HL-60 (cell line): ENCODE measurements around the gene TNFSF11.

ENCODE experiments used
- DNase-seq, 2 experiments: peaks; one replicate each; pipeline ENCODE4 v3.0.0-alpha.2; 2010 to 2020; ENCODE audit warnings: low read depth in 1 of 2, low spot score in 1 of 2
- H3K27ac ChIP-seq: fragments of 250-450 bp; sonication (Bioruptor Pico); replicated peaks from 2 replicates; pipeline ENCODE4 v1.5.1; 2020; ENCODE audit warnings: mild to moderate bottlenecking, moderate library complexity
- H3K27me3 ChIP-seq: fragments of 250-450 bp; sonication (Bioruptor Pico); 2 replicates; pipeline ENCODE4 v1.5.1; 2021; ENCODE audit warnings: mild to moderate bottlenecking, moderate library complexity; ENCODE audit not compliant: insufficient read depth, poor library complexity, severe bottlenecking
- H3K4me3 ChIP-seq: replicated peaks from 2 replicates; pipeline ENCODE4 v1.5.1; 2011; ENCODE audit warnings: mild to moderate bottlenecking, control low read depth, low read length; ENCODE audit not compliant: insufficient read depth
- GABPA ChIP-seq: IDR thresholded peaks from 2 replicates; pipeline ENCODE4 v1.6.1; 2012; ENCODE audit warnings: low read depth
- POLR2AphosphoS5 ChIP-seq: IDR thresholded peaks from 2 replicates; pipeline ENCODE4 v1.6.1; 2012; ENCODE audit warnings: low read depth
- SPI1 ChIP-seq: IDR thresholded peaks from 2 replicates; pipeline ENCODE4 v1.6.1; 2012; ENCODE audit warnings: low read depth, mild to moderate bottlenecking, borderline replicate concordance
- TF ChIP-seq, protein P1 (sequence below): IDR thresholded peaks from one replicate; pipeline ENCODE4 v1.5.1; 2011; ENCODE audit warnings: low read length, control low read depth, inconsistent platforms; ENCODE audit not compliant: insufficient read depth
- TF ChIP-seq, protein P2 (sequence below): IDR thresholded peaks from 2 replicates; pipeline ENCODE4 v1.6.1; 2012; ENCODE audit warnings: low read depth; ENCODE audit not compliant: insufficient replicate concordance

Gene TNFSF11

DNA sequence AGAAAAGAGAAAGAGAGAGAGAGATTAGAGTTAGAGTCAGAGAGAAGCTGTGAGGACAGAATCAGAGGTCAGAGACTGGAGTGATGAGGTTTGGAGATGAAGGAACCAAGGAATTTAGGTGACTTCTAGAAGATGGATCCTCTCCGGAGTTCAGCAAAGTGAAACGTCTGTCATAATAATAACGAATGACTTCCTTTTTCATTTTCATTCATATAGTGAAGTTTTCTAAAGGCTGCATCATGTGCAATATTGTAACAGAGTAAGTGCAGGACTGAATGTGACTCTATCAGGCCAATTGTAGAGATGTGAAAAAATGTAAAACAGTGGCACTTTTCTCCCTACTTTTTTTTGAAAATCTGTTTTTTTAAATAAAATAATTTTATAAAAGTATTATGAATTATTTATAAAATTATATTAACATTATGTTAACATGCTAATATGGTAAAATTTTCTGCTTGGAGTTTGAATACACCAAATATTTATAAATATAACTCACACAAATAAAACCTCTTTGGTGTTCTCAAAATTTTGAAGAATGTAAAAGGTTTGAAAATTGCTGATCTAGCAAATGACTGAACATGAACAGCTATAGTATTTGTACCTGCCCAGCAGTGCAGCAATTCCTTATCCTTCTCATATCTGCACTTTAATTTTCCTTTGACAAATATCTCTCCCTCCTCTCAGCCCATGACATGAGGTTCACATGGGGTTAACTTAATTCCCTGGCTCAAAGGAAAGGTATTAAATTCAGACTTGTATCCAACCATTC lies 4.2 kb upstream of the TNFSF11 start:
- Histone ChIP-seq H3K4me3 (no peak overlapping the region), H3K27me3 (peaks cover 10% of the 10 kb centered on the region), H3K27ac (no peak overlapping the region)
- TF ChIP-seq SPI1 (no peak), GABPA (no peak), POLR2AphosphoS5 (no peak)
- TF ChIP-seq, protein P1, sequence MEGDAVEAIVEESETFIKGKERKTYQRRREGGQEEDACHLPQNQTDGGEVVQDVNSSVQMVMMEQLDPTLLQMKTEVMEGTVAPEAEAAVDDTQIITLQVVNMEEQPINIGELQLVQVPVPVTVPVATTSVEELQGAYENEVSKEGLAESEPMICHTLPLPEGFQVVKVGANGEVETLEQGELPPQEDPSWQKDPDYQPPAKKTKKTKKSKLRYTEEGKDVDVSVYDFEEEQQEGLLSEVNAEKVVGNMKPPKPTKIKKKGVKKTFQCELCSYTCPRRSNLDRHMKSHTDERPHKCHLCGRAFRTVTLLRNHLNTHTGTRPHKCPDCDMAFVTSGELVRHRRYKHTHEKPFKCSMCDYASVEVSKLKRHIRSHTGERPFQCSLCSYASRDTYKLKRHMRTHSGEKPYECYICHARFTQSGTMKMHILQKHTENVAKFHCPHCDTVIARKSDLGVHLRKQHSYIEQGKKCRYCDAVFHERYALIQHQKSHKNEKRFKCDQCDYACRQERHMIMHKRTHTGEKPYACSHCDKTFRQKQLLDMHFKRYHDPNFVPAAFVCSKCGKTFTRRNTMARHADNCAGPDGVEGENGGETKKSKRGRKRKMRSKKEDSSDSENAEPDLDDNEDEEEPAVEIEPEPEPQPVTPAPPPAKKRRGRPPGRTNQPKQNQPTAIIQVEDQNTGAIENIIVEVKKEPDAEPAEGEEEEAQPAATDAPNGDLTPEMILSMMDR, result no peak
- TF ChIP-seq, protein P2, sequence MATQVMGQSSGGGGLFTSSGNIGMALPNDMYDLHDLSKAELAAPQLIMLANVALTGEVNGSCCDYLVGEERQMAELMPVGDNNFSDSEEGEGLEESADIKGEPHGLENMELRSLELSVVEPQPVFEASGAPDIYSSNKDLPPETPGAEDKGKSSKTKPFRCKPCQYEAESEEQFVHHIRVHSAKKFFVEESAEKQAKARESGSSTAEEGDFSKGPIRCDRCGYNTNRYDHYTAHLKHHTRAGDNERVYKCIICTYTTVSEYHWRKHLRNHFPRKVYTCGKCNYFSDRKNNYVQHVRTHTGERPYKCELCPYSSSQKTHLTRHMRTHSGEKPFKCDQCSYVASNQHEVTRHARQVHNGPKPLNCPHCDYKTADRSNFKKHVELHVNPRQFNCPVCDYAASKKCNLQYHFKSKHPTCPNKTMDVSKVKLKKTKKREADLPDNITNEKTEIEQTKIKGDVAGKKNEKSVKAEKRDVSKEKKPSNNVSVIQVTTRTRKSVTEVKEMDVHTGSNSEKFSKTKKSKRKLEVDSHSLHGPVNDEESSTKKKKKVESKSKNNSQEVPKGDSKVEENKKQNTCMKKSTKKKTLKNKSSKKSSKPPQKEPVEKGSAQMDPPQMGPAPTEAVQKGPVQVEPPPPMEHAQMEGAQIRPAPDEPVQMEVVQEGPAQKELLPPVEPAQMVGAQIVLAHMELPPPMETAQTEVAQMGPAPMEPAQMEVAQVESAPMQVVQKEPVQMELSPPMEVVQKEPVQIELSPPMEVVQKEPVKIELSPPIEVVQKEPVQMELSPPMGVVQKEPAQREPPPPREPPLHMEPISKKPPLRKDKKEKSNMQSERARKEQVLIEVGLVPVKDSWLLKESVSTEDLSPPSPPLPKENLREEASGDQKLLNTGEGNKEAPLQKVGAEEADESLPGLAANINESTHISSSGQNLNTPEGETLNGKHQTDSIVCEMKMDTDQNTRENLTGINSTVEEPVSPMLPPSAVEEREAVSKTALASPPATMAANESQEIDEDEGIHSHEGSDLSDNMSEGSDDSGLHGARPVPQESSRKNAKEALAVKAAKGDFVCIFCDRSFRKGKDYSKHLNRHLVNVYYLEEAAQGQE, result no peak
- no peak for DNase-seq

DNA sequence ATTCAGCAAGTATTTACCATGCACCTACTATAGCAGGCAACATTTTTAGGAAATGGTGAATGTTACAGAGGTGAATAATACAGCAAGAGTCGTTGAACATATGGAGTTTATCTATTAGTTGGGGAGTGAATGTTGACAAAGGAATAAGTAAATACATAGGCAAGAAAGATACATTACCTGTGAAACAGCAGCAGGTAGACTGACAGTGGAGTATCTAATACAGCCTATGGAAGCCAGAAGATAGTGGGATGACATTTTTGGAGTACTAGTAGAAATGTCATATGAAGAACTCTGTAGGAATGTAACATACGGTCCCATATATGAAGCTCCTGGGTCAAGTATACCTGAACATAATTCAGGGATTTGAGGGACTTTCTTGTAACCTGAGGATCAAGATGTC lies 2.1 kb upstream of the TNFSF11 start:
- Histone ChIP-seq H3K27ac (no peak overlapping the region), H3K27me3 (peaks cover 28% of the 10 kb centered on the region), H3K4me3 (no peak overlapping the region)
- DNase-seq, result no peak
- TF ChIP-seq, protein P1, result no peak
- no peak for TF ChIP-seq GABPA
- TF ChIP-seq, protein P2, result no peak

DNA sequence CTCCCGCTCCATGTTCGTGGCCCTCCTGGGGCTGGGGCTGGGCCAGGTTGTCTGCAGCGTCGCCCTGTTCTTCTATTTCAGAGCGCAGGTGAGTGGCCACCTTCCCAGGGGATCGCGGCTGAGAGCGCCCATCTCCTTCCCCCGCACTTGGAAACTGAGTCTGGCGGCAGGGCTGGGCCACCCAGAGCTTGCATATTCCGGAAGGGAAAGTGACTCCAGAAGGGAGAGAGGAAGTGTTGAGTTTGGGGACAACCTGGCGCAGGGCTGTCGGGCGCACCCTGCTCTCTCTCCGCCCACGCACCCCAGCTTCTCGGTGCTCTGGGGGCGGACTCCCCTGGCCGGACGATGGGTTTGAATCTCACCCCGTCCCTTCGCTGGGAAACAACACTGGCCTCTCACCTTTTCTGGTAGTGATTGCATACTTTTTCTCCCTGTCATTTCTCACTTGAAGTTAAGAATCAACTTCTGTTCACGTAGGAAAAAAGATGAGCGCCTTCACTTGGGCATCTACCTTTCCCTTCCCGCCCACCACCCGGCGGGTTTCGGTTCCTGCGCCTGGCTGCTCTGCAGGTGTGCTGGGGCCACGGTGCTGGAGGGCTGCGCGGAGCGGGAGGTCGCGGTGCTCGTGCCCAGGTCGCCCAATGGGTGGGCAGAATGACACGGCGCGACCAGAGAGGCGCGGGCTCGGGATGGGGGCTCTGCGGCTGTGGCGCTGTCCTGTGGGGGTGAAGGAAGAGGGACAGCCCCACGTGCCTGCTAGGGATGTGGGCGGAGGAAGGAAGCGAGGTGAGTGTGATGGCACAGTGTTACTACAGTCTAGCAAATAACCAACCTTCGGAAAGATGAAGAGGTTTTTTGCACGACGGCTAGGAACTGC lies 721 bp downstream of the TNFSF11 start:
- no peak for DNase-seq
- no peak for TF ChIP-seq SPI1
- TF ChIP-seq GABPA, result no peak
- TF ChIP-seq, protein P1, result no peak
- no peak for TF ChIP-seq POLR2AphosphoS5
- TF ChIP-seq, protein P2, result no peak
- H3K27ac ChIP-seq, result no peak overlapping the region
- H3K27me3 ChIP-seq, result peaks cover 33% of the 10 kb centered on the region
- H3K4me3 ChIP-seq, result no peak overlapping the region
